Endometrium (tissue), 2 donors: Measurements from ENCODE around the gene CABP7.

ENCODE experiments used
- FAIRE-seq: peaks from 2 replicates; lab custom pipeline; 2012; peaks lifted over from hg19 to GRCh38; lab: Jason Lieb, UNC
- donor health status: control.
- donor health status: control.

CABP7 gene

GRCh38 chr22:29780220-29780619 is 60.4 kb downstream of the CABP7 start:
- no peak for FAIRE-seq

DNA sequence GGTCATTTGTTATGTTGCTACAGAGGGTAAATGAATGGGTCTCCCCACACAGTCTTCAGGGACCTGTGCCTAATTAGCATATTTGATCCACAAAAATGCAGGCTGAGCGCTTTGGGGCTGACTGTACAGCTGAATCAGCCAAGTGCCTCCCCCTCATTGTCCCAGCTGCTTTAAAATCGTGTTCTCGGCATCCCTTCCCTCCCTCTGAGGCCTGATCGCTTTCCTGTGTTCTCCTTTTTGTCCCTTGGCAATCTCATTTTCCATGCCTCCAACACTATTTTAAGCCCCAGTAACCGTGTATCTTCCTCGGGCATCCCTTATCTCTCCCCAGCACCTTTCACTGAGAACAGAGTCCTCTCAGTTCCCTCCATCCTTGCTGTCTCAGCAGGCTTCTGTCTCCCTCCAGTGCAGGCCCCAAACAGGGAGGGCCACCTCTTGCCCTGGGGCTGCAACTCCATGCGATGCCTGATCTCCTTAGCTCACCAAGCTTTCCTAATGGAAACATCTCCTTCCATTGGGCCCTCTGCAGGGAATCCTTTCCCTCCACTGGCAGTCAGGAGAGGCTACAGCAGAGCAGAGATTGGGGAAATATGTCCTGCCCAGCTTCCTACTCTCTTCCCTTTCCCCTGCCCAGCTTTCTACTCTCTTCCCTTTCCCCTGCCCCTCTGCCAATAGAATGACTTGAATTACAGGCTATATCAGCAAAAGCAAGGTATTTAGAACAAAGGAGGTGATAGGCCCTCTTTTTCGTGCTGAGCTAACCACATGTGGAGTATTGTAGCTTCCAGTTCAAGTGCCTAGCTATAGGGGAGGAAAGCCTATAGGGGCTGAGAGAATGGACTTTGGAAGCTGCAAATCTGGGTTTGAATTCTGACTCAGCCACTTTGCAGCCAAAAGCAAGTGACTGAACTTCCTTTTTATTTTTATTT is 61.2 kb downstream of the CABP7 start:
- no peak for FAIRE-seq
